PFSK-1 (cell line): ENCODE data around the gene IMP4.

Source experiments
- FOXP2 ChIP-seq: optimal IDR thresholded peaks from 2 replicates; pipeline ENCODE3; 2011; ENCODE audit warnings: borderline replicate concordance, control low read depth, inconsistent platforms; ENCODE audit not compliant: insufficient read depth; ENCODE audit errors: extremely low read length, extremely low read depth
- POLR2AphosphoS5 ChIP-seq: IDR thresholded peaks from 2 replicates; pipeline ENCODE4 v1.6.1; 2012; ENCODE audit warnings: low read depth, mild to moderate bottlenecking, control low read depth, low read length, moderate library complexity
- REST ChIP-seq, 2 experiments: IDR thresholded peaks; 2 replicates each; pipeline versions ENCODE4 v1.6.1 to v1.8.0; 2011 to 2012; ENCODE audit warnings: low read depth in 2 of 2, low read length in 2 of 2, control low read depth in 1 of 2, inconsistent platforms in 1 of 2, mild to moderate bottlenecking in 1 of 2, moderate library complexity in 1 of 2; ENCODE audit not compliant: insufficient read depth in 1 of 2
- SIN3A ChIP-seq: IDR thresholded peaks from 2 replicates; pipeline ENCODE4 v1.6.1; 2012; ENCODE audit warnings: mild to moderate bottlenecking, low read length, moderate library complexity, borderline replicate concordance; ENCODE audit not compliant: insufficient read depth
- TAF1 ChIP-seq: IDR thresholded peaks from 2 replicates; pipeline ENCODE4 v1.6.1; 2012; ENCODE audit warnings: low read length, control low read depth, borderline replicate concordance; ENCODE audit not compliant: insufficient read depth

IMP4 gene

GRCh38 chr2:130352237-130352636, 9.5 kb downstream of the IMP4 start:
- TF ChIP-seq TAF1 (no peak), POLR2AphosphoS5 (no peak), REST (IDR thresholded peaks at IDR 0.05; ENCODE audit: insufficient read depth in 1 of 2, low read depth in 2 of 2, low read length in 2 of 2) (no peak), SIN3A (no peak), FOXP2 (no peak)

- TF ChIP-seq TAF1 (no peak), POLR2AphosphoS5 (no peak), FOXP2 (no peak), SIN3A (no peak), REST (IDR thresholded peaks at IDR 0.05; ENCODE audit: insufficient read depth in 1 of 2, low read depth in 2 of 2, low read length in 2 of 2) (no peak)
Observed at GRCh38 chr2:130353291-130354138, 10.8 kb downstream of the IMP4 start.

- TF ChIP-seq TAF1 (no peak), REST (IDR thresholded peaks at IDR 0.05; ENCODE audit: insufficient read depth in 1 of 2, low read depth in 2 of 2, low read length in 2 of 2) (peak; percentile 34 to 55; a peak in 1 of 4 replicates), FOXP2 (no peak), SIN3A (no peak), POLR2AphosphoS5 (no peak)
Observed at GRCh38 chr2:130354139-130354428, 11.4 kb downstream of the IMP4 start.

GRCh38 chr2:130355172-130355577, 12.5 kb downstream of the IMP4 start:
- TF ChIP-seq TAF1 (no peak), FOXP2 (no peak), REST (IDR thresholded peaks at IDR 0.05; ENCODE audit: insufficient read depth in 1 of 2, low read depth in 2 of 2, low read length in 2 of 2) (no peak), SIN3A (no peak), POLR2AphosphoS5 (no peak)

- no peak for TF ChIP-seq SIN3A
- TF ChIP-seq REST (IDR thresholded peaks at IDR 0.05; ENCODE audit: insufficient read depth in 1 of 2, low read depth in 2 of 2, low read length in 2 of 2): no peak
- TF ChIP-seq TAF1: peak; percentile 63; the same call in 1 of the 2 replicates
- no peak for TF ChIP-seq FOXP2
- TF ChIP-seq POLR2AphosphoS5: peak; percentile 73
Observed at GRCh38 chr2:130355578-130356431, 13.1 kb downstream of the IMP4 start, which contains the start of gene PTPN18. TSS of gene PTPN18 (plus strand) at chr2:130356056. CDS start at chr2:130356108, 52 bp downstream.
